ENCODE measurements around the gene PTPRD.

Gene PTPRD

GRCh38 chr9:8338767-8339510 lies 2273.9 kb downstream of the PTPRD start:
- Histone ChIP-seq H3K4me1 (ENCODE audit: low read depth, poor library complexity, severe bottlenecking) (no peaks in the 10 kb centered on the region), H3K36me3 (ENCODE audit: insufficient read depth) (no peaks in the 10 kb centered on the region), H3K27ac (no peak overlapping the region), H3K27me3 (ENCODE audit: insufficient read depth, low read depth) (no peaks in the 10 kb centered on the region), H3K4me2 (no peak overlapping the region), H3K79me2 (ENCODE audit: insufficient read depth, low read depth) (no peaks in the 10 kb centered on the region), H3K4me3 (IDR thresholded peaks at IDR 0.05; ENCODE audit: insufficient read depth, low read depth, low read length) (no peak overlapping the region), H4K20me1 (ENCODE audit: insufficient read depth) (no peaks in the 10 kb centered on the region), H3K9ac (no peak overlapping the region), H2AFZ (ENCODE audit: low read depth) (no peak overlapping the region)
- TF ChIP-seq CTCF (conservative IDR thresholded peaks at IDR 0.05; ENCODE audit: low read depth, low read length) = no peak

GRCh38 chr9:8337834-8338766 lies 2274.7 kb downstream of the PTPRD start:
- no peaks in the 10 kb centered on the region for H4K20me1 ChIP-seq (ENCODE audit: insufficient read depth)
- no peaks in the 10 kb centered on the region for H3K27me3 ChIP-seq (ENCODE audit: insufficient read depth, low read depth)
- H3K79me2 ChIP-seq (ENCODE audit: insufficient read depth, low read depth) = no peaks in the 10 kb centered on the region
- H3K27ac ChIP-seq = no peak overlapping the region
- no peaks in the 10 kb centered on the region for H3K36me3 ChIP-seq (ENCODE audit: insufficient read depth)
- H2AFZ ChIP-seq (ENCODE audit: low read depth) = no peak overlapping the region
- no peak overlapping the region for H3K4me3 ChIP-seq (IDR thresholded peaks at IDR 0.05; ENCODE audit: insufficient read depth, low read depth, low read length)
- no peaks in the 10 kb centered on the region for H3K4me1 ChIP-seq (ENCODE audit: low read depth, poor library complexity, severe bottlenecking)
- no peak overlapping the region for H3K9ac ChIP-seq
- no peak overlapping the region for H3K4me2 ChIP-seq
- TF ChIP-seq CTCF (conservative IDR thresholded peaks at IDR 0.05; ENCODE audit: low read depth, low read length) = no peak

- no peaks in the 10 kb centered on the region for H3K4me1 ChIP-seq (ENCODE audit: low read depth, poor library complexity, severe bottlenecking)
- H3K4me2 ChIP-seq = no peak overlapping the region
- no peaks in the 10 kb centered on the region for H4K20me1 ChIP-seq (ENCODE audit: insufficient read depth)
- H3K79me2 ChIP-seq (ENCODE audit: insufficient read depth, low read depth) = no peaks in the 10 kb centered on the region
- H3K36me3 ChIP-seq (ENCODE audit: insufficient read depth) = no peaks in the 10 kb centered on the region
- TF ChIP-seq CTCF (conservative IDR thresholded peaks at IDR 0.05; ENCODE audit: low read depth, low read length) = no peak
- H3K9ac ChIP-seq = no peak overlapping the region
- no peak overlapping the region for H3K27ac ChIP-seq
- no peak overlapping the region for H3K4me3 ChIP-seq (IDR thresholded peaks at IDR 0.05; ENCODE audit: insufficient read depth, low read depth, low read length)
- no peak overlapping the region for H2AFZ ChIP-seq (ENCODE audit: low read depth)
- no peaks in the 10 kb centered on the region for H3K27me3 ChIP-seq (ENCODE audit: insufficient read depth, low read depth)
These were observed 2279.9 kb downstream of the PTPRD start for GRCh38 chr9:8332871-8333270.

GRCh38 chr9:8332331-8332650 lies 2280.5 kb downstream of the PTPRD start:
- H3K27me3 ChIP-seq (ENCODE audit: insufficient read depth, low read depth) = no peaks in the 10 kb centered on the region
- H2AFZ ChIP-seq (ENCODE audit: low read depth) = no peak overlapping the region
- no peak for TF ChIP-seq CTCF (conservative IDR thresholded peaks at IDR 0.05; ENCODE audit: low read depth, low read length)
- no peak overlapping the region for H3K9ac ChIP-seq
- H3K4me1 ChIP-seq (ENCODE audit: low read depth, poor library complexity, severe bottlenecking) = no peaks in the 10 kb centered on the region
- no peak overlapping the region for H3K27ac ChIP-seq
- no peak overlapping the region for H3K4me2 ChIP-seq
- no peaks in the 10 kb centered on the region for H4K20me1 ChIP-seq (ENCODE audit: insufficient read depth)
- no peaks in the 10 kb centered on the region for H3K36me3 ChIP-seq (ENCODE audit: insufficient read depth)
- no peaks in the 10 kb centered on the region for H3K79me2 ChIP-seq (ENCODE audit: insufficient read depth, low read depth)
- H3K4me3 ChIP-seq (IDR thresholded peaks at IDR 0.05; ENCODE audit: insufficient read depth, low read depth, low read length) = no peak overlapping the region

Data from KMS-11 (cell line).